Vagina (tissue), 2 donors: ENCODE data around the gene TMCC2. TPM values are rescaled to one million over a fixed set of nuclear protein-coding genes. Genes with fewer than 3 reads are reported as not detected.

Source experiments
- DNase-seq, 2 donors: peaks; one replicate each; pipeline ENCODE4 v3.0.0-alpha.2; 2017; ENCODE audit errors: extremely low spot score in 2 of 2
- H3K27ac ChIP-seq: fragments of 200-600 bp; sonication (generic); one replicate; pipeline ENCODE4 v1.5.1; 2019
- H3K27me3 ChIP-seq: fragments of 200-600 bp; sonication (generic); one replicate; pipeline ENCODE4 v1.5.1; 2019
- H3K36me3 ChIP-seq, 2 donors: fragments of 200-600 bp; sonication (generic); one replicate each; pipeline ENCODE4 v1.5.1; 2017 to 2019
- H3K4me1 ChIP-seq: fragments of 200-600 bp; sonication (generic); one replicate; pipeline ENCODE4 v1.5.1; 2019
- H3K4me3 ChIP-seq, 2 donors: fragments of 200-600 bp; sonication (generic); 1 replicate in 1 of 2; 2 replicates in 1 of 2; pipeline ENCODE4 v1.5.1; 2016 to 2019
- H3K9me3 ChIP-seq: fragments of 200-600 bp; sonication (generic); one replicate; pipeline ENCODE4 v1.5.1; 2019
- CTCF ChIP-seq, 3 experiments: fragments of 450-650 bp in 2 of 3; fragments of 200-600 bp in 1 of 3; sonication (generic) in 1 of 3; IDR thresholded peaks; one replicate each; pipeline ENCODE4 v1.5.1; 2017 to 2019; ENCODE audit warnings: antibody characterized with exemption in 3 of 3, mild to moderate bottlenecking in 2 of 3, moderate library complexity in 2 of 3
- POLR2A ChIP-seq, 2 donors: fragments of 450-650 bp; IDR thresholded peaks; one replicate each; pipeline ENCODE4 v1.6.1; 2017; ENCODE audit warnings: antibody characterized with exemption in 2 of 2, mild to moderate bottlenecking in 2 of 2, moderate library complexity in 2 of 2
- POLR2AphosphoS5 ChIP-seq, 2 donors: sonication (generic); formaldehyde crosslinking; IDR thresholded peaks; one replicate each; pipeline ENCODE4 v1.9.0; 2017; ENCODE audit warnings: antibody characterized with exemption in 2 of 2, mild to moderate bottlenecking in 2 of 2, low read depth in 1 of 2; ENCODE audit not compliant: insufficient read depth in 1 of 2
- intact Hi-C: fragments of 100-400 bp; cut with DNase I; formaldehyde crosslinking; loops from one replicate; pipeline ENCODE4 v1.15.1; 2023
- total RNA-seq: library from RNA; depleted of rRNA; stranded (reverse); fragments of >200 nt; gene quantifications from one replicate; pipeline ENCODE4 v1.2.3, GENCODE V29; 2016

Gene TMCC2
- total RNA-seq, 1 donor from 2014 or later: 4.9 TPM

GRCh38 chr1:205235951-205236350, 8.2 kb downstream of the TMCC2 start:
- H3K4me1 ChIP-seq: no peaks in the 10 kb centered on the region

GRCh38 chr1:205236526-205236925, 8.8 kb downstream of the TMCC2 start:
- TF ChIP-seq POLR2AphosphoS5 (IDR thresholded peaks at IDR 0.05; ENCODE audit: insufficient read depth in 1 of 2, low read depth in 1 of 2): no peak
- no peak for TF ChIP-seq CTCF (IDR thresholded peaks at IDR 0.05)
- TF ChIP-seq POLR2A (IDR thresholded peaks at IDR 0.05): no peak

More at GRCh38 chr1:205235951-205236350, 8.2 kb downstream of the TMCC2 start:
- no peak for TF ChIP-seq POLR2A (IDR thresholded peaks at IDR 0.05)
- no peak for TF ChIP-seq POLR2AphosphoS5 (IDR thresholded peaks at IDR 0.05; ENCODE audit: insufficient read depth in 1 of 2, low read depth in 1 of 2)
- no peak for TF ChIP-seq CTCF (IDR thresholded peaks at IDR 0.05)
- intact Hi-C loops: no loop called here
- Histone ChIP-seq H3K27ac (no peak overlapping the region), H3K27me3 (no peaks in the 10 kb centered on the region), H3K4me3 (no peak overlapping the region), H3K36me3 (no peaks in the 10 kb centered on the region), H3K9me3 (no peaks in the 10 kb centered on the region)
- DNase-seq: no peak

GRCh38 chr1:205236951-205237475, 9.3 kb downstream of the TMCC2 start:
- Histone ChIP-seq H3K36me3 (no peaks in the 10 kb centered on the region), H3K27ac (no peak overlapping the region), H3K4me1 (no peaks in the 10 kb centered on the region), H3K4me3 (no peak overlapping the region), H3K9me3 (no peaks in the 10 kb centered on the region), H3K27me3 (no peaks in the 10 kb centered on the region)
- intact Hi-C loops: no loop called here
- TF ChIP-seq POLR2AphosphoS5 (IDR thresholded peaks at IDR 0.05; ENCODE audit: insufficient read depth in 1 of 2, low read depth in 1 of 2) (no peak), POLR2A (IDR thresholded peaks at IDR 0.05) (no peak), CTCF (IDR thresholded peaks at IDR 0.05) (no peak)
- no peak for DNase-seq

More at GRCh38 chr1:205236526-205236925, 8.8 kb downstream of the TMCC2 start:
- H3K4me3 ChIP-seq: no peak overlapping the region
- H3K4me1 ChIP-seq: no peaks in the 10 kb centered on the region
- no peak for DNase-seq
- H3K36me3 ChIP-seq: no peaks in the 10 kb centered on the region
- H3K27ac ChIP-seq: no peak overlapping the region
- no peaks in the 10 kb centered on the region for H3K27me3 ChIP-seq
- intact Hi-C loops: no loop called here
- no peaks in the 10 kb centered on the region for H3K9me3 ChIP-seq

- peak in 1 of 2 donors; percentile 55 for DNase-seq
- no peaks in the 10 kb centered on the region for H3K27me3 ChIP-seq
- TF ChIP-seq POLR2A (IDR thresholded peaks at IDR 0.05) (no peak), POLR2AphosphoS5 (IDR thresholded peaks at IDR 0.05; ENCODE audit: insufficient read depth in 1 of 2, low read depth in 1 of 2) (no peak), CTCF (IDR thresholded peaks at IDR 0.05) (no peak)
- no peaks in the 10 kb centered on the region for H3K36me3 ChIP-seq
- intact Hi-C loops: no loop called here
- no peak overlapping the region for H3K27ac ChIP-seq
- no peaks in the 10 kb centered on the region for H3K4me1 ChIP-seq
- no peak overlapping the region for H3K4me3 ChIP-seq
- no peaks in the 10 kb centered on the region for H3K9me3 ChIP-seq
Observed at GRCh38 chr1:205237526-205238484, 10.1 kb downstream of the TMCC2 start.

GRCh38 chr1:205239078-205239477, 11.3 kb downstream of the TMCC2 start:
- Histone ChIP-seq H3K27me3 (no peaks in the 10 kb centered on the region), H3K9me3 (no peaks in the 10 kb centered on the region), H3K4me3 (no peak overlapping the region), H3K27ac (no peak overlapping the region), H3K36me3 (no peaks in the 10 kb centered on the region), H3K4me1 (no peaks in the 10 kb centered on the region)
- TF ChIP-seq POLR2A (IDR thresholded peaks at IDR 0.05): no peak
- TF ChIP-seq POLR2AphosphoS5 (IDR thresholded peaks at IDR 0.05; ENCODE audit: insufficient read depth in 1 of 2, low read depth in 1 of 2): no peak
- TF ChIP-seq CTCF (IDR thresholded peaks at IDR 0.05): no peak
- DNase-seq: no peak
- intact Hi-C loops: no loop called here
